Neural crest cell (in vitro differentiated cells): ENCODE results near the gene TAF4. TPM values are rescaled to one million over a fixed set of nuclear protein-coding genes. Genes with fewer than 3 reads are reported as not detected.

ENCODE experiments used
- DNase-seq: peaks from one replicate; pipeline ENCODE4 v3.0.0; 2021; ENCODE audit warnings: low read depth, mixed read lengths, low spot score
- H3K27ac Mint-ChIP-seq: one replicate; pipeline ENCODE4 v1.8.0; 2021; ENCODE audit warnings: mild to moderate bottlenecking, mixed read lengths; ENCODE audit not compliant: unreplicated experiment
- H3K27me3 Mint-ChIP-seq: 2 replicates; pipeline ENCODE4 v1.8.0; 2021; ENCODE audit warnings: low read depth, mild to moderate bottlenecking, mixed read lengths
- H3K36me3 Mint-ChIP-seq: 2 replicates; pipeline ENCODE4 v1.8.0; 2021; ENCODE audit warnings: low read depth, mild to moderate bottlenecking, mixed read lengths
- H3K4me1 Mint-ChIP-seq: 2 replicates; pipeline ENCODE4 v1.8.0; 2021; ENCODE audit warnings: mixed read lengths
- H3K4me3 Mint-ChIP-seq: one replicate; pipeline ENCODE4 v1.8.0; 2021; ENCODE audit warnings: mild to moderate bottlenecking, mixed read lengths
- H3K9me3 Mint-ChIP-seq: 2 replicates; pipeline ENCODE4 v1.8.0; 2021; ENCODE audit warnings: mixed read lengths
- total RNA-seq: library from RNA; stranded (reverse); gene quantifications from 2 replicates; pipeline ENCODE4 v1.2.1, GENCODE V29; 2021
- TF ChIP-seq, protein P1 (sequence below): fragments of 200-600 bp; sonication (generic); conservative IDR thresholded peaks from 2 replicates; pipeline ENCODE4 v1.5.0; 2021; ENCODE audit warnings: antibody characterized with exemption, mild to moderate bottlenecking

TAF4 gene
- total RNA-seq, 1 donor from 2014 or later: 33.6 TPM

DNA sequence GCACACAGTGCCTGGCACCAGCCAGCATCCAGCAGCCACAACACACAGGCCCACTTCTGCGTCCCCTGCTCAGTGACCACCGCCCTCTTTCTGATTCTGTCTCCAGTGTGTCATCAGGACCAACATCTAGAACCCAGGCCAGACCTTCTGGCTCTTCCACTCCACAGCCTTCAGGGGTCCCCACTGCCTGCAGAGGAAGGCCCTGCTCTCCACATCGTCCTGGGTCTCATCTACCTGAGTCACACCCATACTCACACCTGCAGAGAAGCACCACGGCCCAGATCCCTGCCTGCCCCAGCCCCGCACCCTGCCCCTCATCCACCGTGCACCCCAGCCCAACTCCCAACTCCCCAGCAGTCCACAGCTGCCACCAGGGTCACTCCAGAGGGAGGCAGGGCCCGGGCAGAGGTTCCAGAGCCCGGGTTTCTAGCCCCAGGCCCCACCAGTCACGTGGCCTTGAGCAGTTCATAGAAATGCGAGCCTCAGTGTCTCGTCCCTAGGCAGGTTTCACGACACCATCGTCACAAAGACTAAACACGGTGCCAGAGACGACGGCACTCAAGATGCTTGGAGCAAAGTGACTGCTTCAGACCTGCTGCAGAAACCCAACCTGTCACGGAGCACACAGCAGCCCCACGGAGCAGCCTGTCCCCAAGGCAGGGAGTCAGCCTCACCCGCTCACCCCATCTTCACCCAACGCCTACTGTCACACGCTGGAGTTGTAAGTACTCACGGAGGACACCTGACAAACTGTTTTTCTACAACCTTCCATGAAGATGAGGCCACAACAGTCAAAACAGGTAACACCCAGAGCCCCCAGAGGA is 16.1 kb downstream of the TAF4 start:
- H3K4me1 Mint-ChIP-seq: peaks cover 35% of the 10 kb centered on the region
- no peak for DNase-seq
- peaks cover under 1% of the 10 kb centered on the region for H3K36me3 Mint-ChIP-seq
- no peak overlapping the region for H3K4me3 Mint-ChIP-seq
- no peaks in the 10 kb centered on the region for H3K9me3 Mint-ChIP-seq
- peak overlapping the region; percentile 87 for H3K27ac Mint-ChIP-seq
- TF ChIP-seq, protein P1, sequence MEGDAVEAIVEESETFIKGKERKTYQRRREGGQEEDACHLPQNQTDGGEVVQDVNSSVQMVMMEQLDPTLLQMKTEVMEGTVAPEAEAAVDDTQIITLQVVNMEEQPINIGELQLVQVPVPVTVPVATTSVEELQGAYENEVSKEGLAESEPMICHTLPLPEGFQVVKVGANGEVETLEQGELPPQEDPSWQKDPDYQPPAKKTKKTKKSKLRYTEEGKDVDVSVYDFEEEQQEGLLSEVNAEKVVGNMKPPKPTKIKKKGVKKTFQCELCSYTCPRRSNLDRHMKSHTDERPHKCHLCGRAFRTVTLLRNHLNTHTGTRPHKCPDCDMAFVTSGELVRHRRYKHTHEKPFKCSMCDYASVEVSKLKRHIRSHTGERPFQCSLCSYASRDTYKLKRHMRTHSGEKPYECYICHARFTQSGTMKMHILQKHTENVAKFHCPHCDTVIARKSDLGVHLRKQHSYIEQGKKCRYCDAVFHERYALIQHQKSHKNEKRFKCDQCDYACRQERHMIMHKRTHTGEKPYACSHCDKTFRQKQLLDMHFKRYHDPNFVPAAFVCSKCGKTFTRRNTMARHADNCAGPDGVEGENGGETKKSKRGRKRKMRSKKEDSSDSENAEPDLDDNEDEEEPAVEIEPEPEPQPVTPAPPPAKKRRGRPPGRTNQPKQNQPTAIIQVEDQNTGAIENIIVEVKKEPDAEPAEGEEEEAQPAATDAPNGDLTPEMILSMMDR: no peak
- no peaks in the 10 kb centered on the region for H3K27me3 Mint-ChIP-seq

DNA sequence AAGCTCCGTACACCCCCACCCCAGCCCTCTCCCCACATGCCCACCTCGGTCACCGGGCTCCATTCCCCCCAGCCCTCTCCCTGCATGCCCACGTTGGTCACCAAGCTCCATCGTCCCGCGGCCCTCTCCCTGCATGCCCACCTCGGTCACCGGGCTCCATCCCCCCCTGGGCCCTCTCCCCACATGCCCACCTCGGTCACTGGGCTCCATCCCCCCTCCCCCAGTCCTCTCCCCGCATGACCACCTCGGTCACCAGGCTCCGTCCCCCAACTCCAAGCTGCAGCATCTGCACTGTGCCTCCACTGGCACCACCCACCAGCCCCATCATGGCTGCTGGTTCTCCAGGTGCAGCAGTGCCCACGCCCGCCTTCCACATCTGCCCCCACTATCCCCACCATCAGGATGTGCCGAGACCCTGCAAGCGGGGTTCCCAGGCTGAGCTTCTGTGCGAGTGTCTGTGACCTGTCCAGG is 16.8 kb downstream of the TAF4 start:
- Mint-ChIP-seq H3K4me1 (peaks cover 39% of the 10 kb centered on the region), H3K27ac (no peak overlapping the region), H3K27me3 (no peaks in the 10 kb centered on the region), H3K9me3 (no peaks in the 10 kb centered on the region), H3K4me3 (no peak overlapping the region), H3K36me3 (no peaks in the 10 kb centered on the region)
- no peak for DNase-seq
- TF ChIP-seq, protein P1: no peak

GRCh38 chr20:62048346-62048761 is 17.3 kb downstream of the TAF4 start:
- TF ChIP-seq, protein P1: no peak
- peaks cover 42% of the 10 kb centered on the region for H3K4me1 Mint-ChIP-seq
- no peaks in the 10 kb centered on the region for H3K36me3 Mint-ChIP-seq
- H3K9me3 Mint-ChIP-seq: no peaks in the 10 kb centered on the region
- H3K27ac Mint-ChIP-seq: no peak overlapping the region
- H3K4me3 Mint-ChIP-seq: no peak overlapping the region
- no peak for DNase-seq
- no peaks in the 10 kb centered on the region for H3K27me3 Mint-ChIP-seq

- no peak overlapping the region for H3K4me3 Mint-ChIP-seq
- H3K9me3 Mint-ChIP-seq: no peaks in the 10 kb centered on the region
- TF ChIP-seq, protein P1: no peak
- no peaks in the 10 kb centered on the region for H3K27me3 Mint-ChIP-seq
- H3K36me3 Mint-ChIP-seq: no peaks in the 10 kb centered on the region
- no peak overlapping the region for H3K27ac Mint-ChIP-seq
- peaks cover 44% of the 10 kb centered on the region for H3K4me1 Mint-ChIP-seq
- DNase-seq: no peak
Measured at GRCh38 chr20:62047666-62048345, 17.9 kb downstream of the TAF4 start.

DNA sequence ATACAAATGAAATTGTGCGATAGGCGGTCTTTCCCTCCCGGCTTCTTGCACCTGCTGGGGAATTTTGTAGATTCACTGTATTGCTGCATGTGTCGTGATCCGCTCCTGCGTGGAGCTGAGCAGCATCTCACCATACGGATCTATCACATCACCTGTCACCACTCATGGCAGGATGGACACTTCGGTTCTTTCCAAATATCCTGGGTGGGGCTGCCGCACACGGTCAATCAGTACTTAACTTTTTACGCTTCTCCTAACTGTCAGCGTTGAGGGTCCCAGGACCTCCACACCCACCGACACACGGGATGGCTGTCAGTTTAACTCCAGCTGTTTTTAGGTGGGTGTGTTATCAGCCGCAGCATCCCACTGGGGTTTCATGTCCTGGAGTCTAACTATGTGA is 19.2 kb downstream of the TAF4 start:
- peaks cover 45% of the 10 kb centered on the region for H3K4me1 Mint-ChIP-seq
- H3K27ac Mint-ChIP-seq: no peak overlapping the region
- no peaks in the 10 kb centered on the region for H3K27me3 Mint-ChIP-seq
- no peak overlapping the region for H3K4me3 Mint-ChIP-seq
- TF ChIP-seq, protein P1: no peak
- no peaks in the 10 kb centered on the region for H3K36me3 Mint-ChIP-seq
- DNase-seq: no peak
- no peaks in the 10 kb centered on the region for H3K9me3 Mint-ChIP-seq
